HG03060 (cell line): ENCODE results near the gene BOC.

ENCODE experiments used
- ATAC-seq: cut with Tn5 transposase; IDR thresholded peaks from one replicate; pipeline ENCODE4 v1.9.1; 2021; ENCODE audit warnings: low read depth, moderate number of reproducible peaks; ENCODE audit not compliant: unreplicated experiment

Gene BOC

GRCh38 chr3:113249111-113249510, 37.8 kb downstream of the BOC start:
- no peak for ATAC-seq

DNA sequence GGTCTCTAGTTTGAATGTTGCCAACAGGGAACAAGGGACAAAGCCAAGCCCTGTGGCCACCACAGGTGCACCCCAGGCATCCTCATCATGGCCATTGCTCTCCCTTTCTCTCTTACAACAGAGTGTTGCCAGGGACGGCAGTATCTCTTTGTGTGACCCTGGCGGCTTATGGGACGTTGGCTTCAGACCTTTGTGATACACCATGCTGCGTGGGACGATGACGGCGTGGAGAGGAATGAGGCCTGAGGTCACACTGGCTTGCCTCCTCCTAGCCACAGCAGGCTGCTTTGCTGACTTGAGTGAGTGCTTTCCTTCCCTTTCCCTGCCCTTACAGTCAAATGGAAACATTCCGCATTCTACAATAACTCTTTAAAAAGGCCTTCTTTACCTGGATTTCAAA, 38.2 kb downstream of the BOC start:
- no peak for ATAC-seq

DNA sequence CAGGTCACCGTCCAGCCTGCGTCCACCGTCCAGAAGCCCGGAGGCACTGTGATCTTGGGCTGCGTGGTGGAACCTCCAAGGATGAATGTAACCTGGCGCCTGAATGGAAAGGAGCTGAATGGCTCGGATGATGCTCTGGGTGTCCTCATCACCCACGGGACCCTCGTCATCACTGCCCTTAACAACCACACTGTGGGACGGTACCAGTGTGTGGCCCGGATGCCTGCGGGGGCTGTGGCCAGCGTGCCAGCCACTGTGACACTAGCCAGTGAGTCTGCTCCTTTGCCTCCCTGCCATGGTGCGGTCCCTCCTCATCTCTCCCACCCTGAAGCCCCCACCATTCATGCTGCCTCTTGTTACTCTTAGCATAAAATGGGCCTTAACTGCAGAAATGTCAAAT, 39.2 kb downstream of the BOC start:
- no peak for ATAC-seq

GRCh38 chr3:113251817-113252216, 40.5 kb downstream of the BOC start:
- no peak for ATAC-seq

GRCh38 chr3:113252553-113252952, 41.2 kb downstream of the BOC start:
- no peak for ATAC-seq

GRCh38 chr3:113253702-113254101, 42.3 kb downstream of the BOC start:
- no peak for ATAC-seq

- ATAC-seq = no peak
Observed at GRCh38 chr3:113254171-113254947, 43.0 kb downstream of the BOC start.

DNA sequence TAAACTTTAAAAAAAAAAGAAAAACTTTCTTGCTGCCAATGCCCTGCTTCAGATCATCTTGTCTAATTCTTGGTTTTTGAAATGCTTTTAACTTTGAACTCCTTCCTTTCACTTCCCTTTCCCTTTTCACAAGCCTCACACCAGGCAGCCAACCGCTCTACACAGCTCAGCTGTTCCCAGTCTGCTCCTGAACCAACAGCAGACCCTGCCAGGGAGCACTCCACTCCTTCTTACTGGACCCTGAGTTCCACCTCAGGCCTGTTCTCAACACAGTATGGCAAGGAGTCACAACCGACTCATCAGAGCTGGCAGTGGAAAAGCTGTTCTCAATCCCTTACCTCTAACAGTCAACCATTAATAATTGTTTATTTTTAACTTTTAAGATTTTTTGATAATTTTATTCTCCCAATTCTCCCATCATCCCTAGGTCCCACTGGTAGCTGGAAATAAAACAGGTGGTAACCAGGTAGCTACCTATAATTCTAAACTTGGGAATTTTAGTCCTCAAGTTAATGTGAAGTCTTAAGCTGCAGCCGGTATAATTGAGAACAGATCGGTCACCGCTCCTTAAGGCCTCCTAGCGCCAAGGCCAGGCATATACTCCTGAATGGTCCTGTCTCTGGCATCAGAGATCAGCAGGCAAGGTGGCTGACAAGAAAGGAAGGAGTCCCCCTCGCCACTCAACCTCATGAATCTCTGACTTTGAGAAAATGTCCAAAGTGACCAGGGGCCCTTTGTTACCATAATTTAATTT, 43.9 kb downstream of the BOC start:
- ATAC-seq = no peak

DNA sequence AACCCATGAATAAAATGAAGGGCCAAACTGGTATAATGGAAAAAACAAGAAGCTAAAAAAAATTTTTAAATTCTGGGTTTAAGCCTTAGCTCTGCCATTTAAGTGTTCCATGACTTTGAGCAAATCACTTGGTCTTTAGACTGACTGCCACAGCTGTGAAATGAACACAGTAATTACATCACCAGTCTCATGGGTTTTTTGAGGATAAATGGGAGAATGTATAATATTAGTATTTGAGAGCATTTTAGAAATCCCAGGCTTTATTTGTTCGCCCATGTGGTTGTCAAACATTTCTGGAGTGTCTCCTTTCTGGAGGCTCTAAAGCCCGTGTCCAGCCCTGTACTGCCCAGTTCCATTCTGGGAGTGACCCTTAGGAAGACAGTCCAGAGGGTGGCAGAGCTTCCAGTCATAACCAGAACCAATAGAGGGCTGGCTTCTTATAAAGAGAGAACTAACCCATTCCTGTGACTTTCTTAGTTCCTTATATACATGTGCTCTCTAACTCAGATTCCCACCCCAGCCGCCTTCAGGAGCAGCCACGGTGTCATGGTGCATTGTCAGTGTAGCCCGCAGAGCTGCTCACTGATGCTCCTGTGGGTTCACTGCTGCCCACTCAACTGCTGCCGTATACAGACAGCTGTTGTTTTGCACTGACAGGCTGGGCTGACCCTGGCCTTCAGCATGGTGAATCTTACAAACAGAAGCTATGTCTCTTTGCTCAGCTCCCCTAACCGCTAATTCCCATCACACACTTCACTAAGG, 44.7 kb downstream of the BOC start:
- ATAC-seq = no peak

- ATAC-seq = no peak
Observed at GRCh38 chr3:113258361-113258760, 47.0 kb downstream of the BOC start.

GRCh38 chr3:113259196-113259595, 47.8 kb downstream of the BOC start:
- ATAC-seq = no peak

GRCh38 chr3:113261063-113261625, 49.8 kb downstream of the BOC start:
- no peak for ATAC-seq

DNA sequence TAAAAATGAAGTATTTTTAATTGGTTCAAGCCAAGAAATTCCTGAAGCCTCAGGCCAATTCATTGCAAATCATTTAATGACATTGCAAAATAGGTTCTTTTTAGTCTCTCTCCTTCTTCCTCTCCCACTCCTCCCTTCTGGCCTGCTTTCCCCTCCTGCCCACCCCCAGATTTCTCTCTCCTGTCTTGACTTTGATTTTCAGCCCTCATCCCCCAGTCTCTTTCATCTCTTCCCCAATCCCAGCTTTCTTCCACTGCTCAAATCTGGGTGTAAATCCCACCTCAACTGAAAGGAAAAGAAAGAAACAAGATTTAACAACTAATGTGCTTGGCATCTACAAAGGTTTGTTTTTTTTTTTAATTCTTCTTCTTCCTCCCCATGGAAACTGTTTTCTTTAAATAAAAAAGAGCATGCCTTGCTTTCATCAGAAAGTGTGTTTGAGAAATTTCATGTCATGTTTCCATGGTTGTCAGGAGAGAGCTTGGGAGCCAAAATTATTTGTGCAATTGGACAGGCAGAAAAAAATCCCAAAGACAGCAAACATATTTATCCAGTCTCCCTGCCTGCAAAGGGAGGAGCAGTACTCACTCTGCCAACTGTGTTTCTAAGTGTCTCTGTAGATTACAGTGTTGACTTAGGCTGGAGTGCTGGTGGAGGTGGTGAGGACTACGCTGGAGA, 50.4 kb downstream of the BOC start:
- no peak for ATAC-seq

GRCh38 chr3:113262304-113262665, 50.9 kb downstream of the BOC start:
- ATAC-seq = no peak

- no peak for ATAC-seq
Observed at GRCh38 chr3:113263020-113263419, 51.7 kb downstream of the BOC start.

DNA sequence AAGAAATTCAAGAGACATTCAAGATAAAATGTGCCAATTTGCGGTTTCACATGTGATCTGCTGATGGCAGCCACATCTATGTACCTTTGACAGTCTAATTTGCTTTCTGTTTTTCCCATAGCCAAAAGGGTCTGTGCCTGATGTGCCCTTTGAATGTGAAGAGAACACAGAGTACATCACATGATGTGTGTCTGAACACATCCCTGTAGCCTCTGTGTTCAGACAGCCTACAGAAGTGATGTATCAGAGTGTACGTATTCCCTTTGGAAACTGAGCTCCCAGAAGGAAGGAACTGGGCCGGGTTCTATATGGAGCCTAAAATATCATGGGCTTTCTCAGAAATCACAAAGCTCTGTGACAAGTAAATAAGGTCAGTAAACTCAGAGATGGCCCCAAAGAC, 52.4 kb downstream of the BOC start:
- no peak for ATAC-seq

DNA sequence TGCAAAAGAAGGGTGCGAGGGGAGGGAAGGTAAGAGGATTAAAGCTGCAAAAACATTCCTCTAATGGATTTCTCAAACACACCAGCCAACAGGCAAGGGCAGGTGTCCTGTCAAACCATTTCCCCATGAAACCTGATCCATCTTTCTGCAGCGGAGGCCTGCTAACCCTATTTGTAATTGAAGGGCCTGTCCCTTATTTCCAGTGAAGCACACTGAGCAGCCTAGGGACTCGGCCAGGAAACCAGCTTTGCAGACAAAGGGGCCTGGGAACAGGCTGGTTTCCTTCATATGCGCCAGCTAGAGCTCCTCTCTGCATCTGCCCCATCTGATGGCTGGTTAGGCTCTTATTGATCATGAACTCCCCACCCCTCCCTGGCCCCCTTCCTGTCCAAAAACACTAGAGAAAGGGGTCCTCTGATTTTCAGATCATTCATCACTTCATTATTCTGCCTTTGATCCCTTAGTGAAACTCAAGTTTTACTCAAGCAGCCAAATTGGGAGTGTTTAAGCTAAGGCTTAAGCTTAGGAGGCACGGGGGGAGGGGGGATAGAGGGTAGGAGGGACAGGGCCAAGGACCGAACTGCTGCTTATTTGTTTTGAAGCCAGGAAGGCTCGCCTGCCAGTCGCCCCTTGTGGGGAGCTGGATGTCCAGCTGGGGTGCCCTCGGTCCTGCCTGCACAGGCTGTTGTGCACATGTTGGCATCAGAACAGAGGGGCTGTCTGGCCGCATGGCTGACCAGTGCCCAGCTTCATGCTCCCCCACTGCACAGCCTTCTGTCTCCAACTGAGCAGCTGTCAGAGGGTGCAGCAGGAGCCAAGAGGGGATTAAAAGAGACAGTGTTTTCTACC, 53.1 kb downstream of the BOC start:
- no peak for ATAC-seq

DNA sequence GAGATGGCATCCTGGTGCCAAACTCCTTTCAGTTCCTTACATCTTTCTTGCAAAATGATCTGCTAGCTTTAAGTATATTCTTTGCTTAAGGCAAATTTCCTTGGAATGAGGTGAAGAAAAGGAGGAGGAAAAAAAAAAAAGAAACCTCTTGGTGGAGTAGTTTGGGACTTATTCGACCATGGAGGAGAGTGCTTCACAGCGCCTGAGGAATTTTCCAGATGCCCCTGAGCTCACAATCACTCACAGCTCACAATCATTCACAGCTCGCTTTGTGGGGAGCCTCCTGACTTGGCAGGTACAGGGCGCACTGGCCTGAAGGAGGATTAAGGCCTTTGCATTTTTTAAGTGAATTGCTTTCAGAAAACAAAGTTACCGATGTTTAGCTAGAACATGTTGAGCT, 53.9 kb downstream of the BOC start:
- no peak for ATAC-seq

- no peak for ATAC-seq
Observed at GRCh38 chr3:113266738-113267137, 55.4 kb downstream of the BOC start.

- ATAC-seq = no peak
Observed at GRCh38 chr3:113268311-113268710, 57.0 kb downstream of the BOC start.
